Suprapubic skin (tissue), 4 donors: ENCODE results near the gene ATPAF2. TPM values are rescaled to one million over a fixed set of nuclear protein-coding genes. Genes with fewer than 3 reads are reported as not detected.

Experiments
- DNase-seq, 2 donors: peaks; one replicate each; pipeline ENCODE4 v3.0.0-alpha.2; 2019; ENCODE audit warnings: low spot score in 2 of 2
- H3K27ac ChIP-seq: fragments of 200-600 bp; sonication (generic); one replicate; pipeline ENCODE4 v1.5.1; 2019
- H3K27me3 ChIP-seq: fragments of 200-600 bp; sonication (generic); one replicate; pipeline ENCODE4 v1.5.1; 2019
- H3K36me3 ChIP-seq: fragments of 200-600 bp; sonication (generic); one replicate; pipeline ENCODE4 v1.5.1; 2019
- H3K4me1 ChIP-seq: fragments of 200-600 bp; sonication (generic); one replicate; pipeline ENCODE4 v1.5.1; 2019
- H3K4me3 ChIP-seq: fragments of 200-600 bp; sonication (generic); one replicate; pipeline ENCODE4 v1.5.1; 2019; ENCODE audit warnings: mild to moderate bottlenecking
- H3K9me3 ChIP-seq: fragments of 200-600 bp; sonication (generic); one replicate; pipeline ENCODE4 v1.5.1; 2019
- EP300 ChIP-seq: sonication (generic); formaldehyde crosslinking; IDR thresholded peaks from one replicate; pipeline ENCODE4 v1.6.1; 2017; ENCODE audit warnings: antibody characterized with exemption
- POLR2A ChIP-seq, 2 donors: fragments of 450-650 bp; IDR thresholded peaks; one replicate each; pipeline ENCODE4 v1.6.1; 2017; ENCODE audit warnings: antibody characterized with exemption in 2 of 2, mild to moderate bottlenecking in 2 of 2, moderate library complexity in 2 of 2
- POLR2AphosphoS5 ChIP-seq, 3 donors: sonication (generic); formaldehyde crosslinking; IDR thresholded peaks; one replicate each; pipeline ENCODE4 v1.6.1; 2017; ENCODE audit warnings: antibody characterized with exemption in 3 of 3
- WGBS: methylation state at CpG from one replicate; pipeline ENCODE4 v1.1.5; 2018; 5-methylcytosine and 5-hydroxymethylcytosine counted together
- total RNA-seq, 4 donors: library from RNA; depleted of rRNA; stranded (reverse); fragments of >200 nt; gene quantifications; one replicate each; pipeline ENCODE4 v1.1.0, GENCODE V29; 2016
- TF ChIP-seq, protein P1 (sequence below), 2 donors: fragments of 200-600 bp in 1 of 2; fragments of 450-650 bp in 1 of 2; sonication (generic) in 1 of 2; IDR thresholded peaks; one replicate each; pipeline ENCODE4 v1.5.1; 2016 to 2019; ENCODE audit warnings: antibody characterized with exemption in 2 of 2, mild to moderate bottlenecking in 1 of 2, moderate library complexity in 1 of 2

Gene ATPAF2
- total RNA-seq, 4 donors from 2014 or later: 18.2 to 41.6 (median 24.2) TPM

DNA sequence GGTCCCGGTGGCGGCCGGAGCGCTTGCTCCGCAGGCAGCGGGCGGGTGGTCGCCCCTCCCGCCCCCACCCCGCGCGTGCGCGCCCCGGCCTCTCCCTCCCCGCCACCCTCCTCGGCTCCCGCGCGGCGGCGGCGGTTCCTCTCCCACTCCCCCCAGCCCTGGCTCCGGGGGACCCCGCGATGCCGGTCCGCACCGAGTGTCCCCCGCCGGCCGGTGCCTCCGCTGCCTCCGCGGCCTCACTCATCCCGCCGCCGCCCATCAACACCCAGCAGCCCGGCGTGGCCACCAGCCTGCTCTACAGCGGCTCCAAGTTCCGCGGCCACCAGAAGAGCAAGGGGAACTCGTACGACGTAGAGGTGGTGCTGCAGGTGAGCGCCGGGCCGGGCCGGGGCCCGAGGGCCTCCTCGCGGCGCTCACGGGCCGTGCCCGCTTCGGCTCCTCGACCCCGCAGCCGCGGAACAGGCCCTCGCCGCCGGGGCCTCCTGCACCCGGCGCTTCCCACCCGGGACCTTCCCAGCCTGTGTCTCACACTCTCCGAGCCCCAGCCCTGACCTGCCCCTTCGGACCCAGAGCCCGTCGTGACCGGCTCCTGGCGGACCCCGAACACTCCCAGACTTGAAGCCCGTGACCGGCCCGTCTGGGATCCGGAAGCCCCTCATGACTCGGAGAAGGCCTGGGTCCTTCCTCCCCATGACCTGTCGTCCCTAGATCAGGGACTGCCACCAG lies 730 bp upstream of the ATPAF2 start:
- peak overlapping the region; percentile 81 for H3K27ac ChIP-seq
- DNase-seq: peak in 1 of 2 donors; percentile 79
- peaks cover 47% of the 10 kb centered on the region for H3K4me1 ChIP-seq
- H3K27me3 ChIP-seq: no peaks in the 10 kb centered on the region
- no peak for TF ChIP-seq POLR2AphosphoS5 (IDR thresholded peaks at IDR 0.05)
- TF ChIP-seq POLR2A (IDR thresholded peaks at IDR 0.05): no peak
- no peak for TF ChIP-seq EP300
- TF ChIP-seq, protein P1, sequence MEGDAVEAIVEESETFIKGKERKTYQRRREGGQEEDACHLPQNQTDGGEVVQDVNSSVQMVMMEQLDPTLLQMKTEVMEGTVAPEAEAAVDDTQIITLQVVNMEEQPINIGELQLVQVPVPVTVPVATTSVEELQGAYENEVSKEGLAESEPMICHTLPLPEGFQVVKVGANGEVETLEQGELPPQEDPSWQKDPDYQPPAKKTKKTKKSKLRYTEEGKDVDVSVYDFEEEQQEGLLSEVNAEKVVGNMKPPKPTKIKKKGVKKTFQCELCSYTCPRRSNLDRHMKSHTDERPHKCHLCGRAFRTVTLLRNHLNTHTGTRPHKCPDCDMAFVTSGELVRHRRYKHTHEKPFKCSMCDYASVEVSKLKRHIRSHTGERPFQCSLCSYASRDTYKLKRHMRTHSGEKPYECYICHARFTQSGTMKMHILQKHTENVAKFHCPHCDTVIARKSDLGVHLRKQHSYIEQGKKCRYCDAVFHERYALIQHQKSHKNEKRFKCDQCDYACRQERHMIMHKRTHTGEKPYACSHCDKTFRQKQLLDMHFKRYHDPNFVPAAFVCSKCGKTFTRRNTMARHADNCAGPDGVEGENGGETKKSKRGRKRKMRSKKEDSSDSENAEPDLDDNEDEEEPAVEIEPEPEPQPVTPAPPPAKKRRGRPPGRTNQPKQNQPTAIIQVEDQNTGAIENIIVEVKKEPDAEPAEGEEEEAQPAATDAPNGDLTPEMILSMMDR (IDR thresholded peaks at IDR 0.05): no peak
- peaks cover 2% of the 10 kb centered on the region for H3K36me3 ChIP-seq
- H3K4me3 ChIP-seq: peak overlapping the region; percentile 99
- no peaks in the 10 kb centered on the region for H3K9me3 ChIP-seq
- 0% methylated on average over 10 of the region's 81 CpGs for WGBS

DNA sequence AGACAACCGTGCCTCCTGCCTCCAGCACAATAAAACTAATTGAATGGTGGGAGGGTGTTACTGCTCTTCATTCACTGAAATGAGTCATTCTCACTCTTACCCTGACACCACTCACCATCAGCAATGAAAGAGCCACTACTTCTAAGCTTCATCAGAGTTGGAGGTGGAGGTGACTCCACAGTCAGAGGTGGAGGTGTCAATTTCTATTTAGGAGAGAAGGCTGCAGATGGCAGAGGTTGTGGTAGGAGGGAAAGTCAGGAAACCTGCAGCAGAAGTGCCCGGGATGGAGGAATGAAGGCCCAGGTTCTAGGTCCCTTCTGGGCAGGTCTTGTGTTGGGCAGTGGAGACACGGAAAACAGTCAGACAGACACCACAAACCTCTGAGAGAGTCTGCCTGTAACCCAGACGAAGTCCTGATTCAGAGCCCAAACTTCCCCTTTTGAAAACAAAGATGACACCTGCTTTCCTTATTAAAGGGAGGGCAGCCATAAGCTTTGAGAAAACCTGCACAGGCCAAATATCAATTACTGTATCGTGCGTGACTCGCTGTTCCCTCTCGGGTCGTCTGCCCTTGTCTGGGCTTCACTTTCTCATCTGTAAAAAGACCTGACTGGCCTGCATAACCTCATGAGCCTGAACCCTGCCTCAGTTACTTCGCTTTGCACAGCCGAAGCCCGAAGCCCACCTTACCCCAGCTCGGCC lies 668 bp downstream of the ATPAF2 start:
- TF ChIP-seq, protein P1 (IDR thresholded peaks at IDR 0.05): no peak
- TF ChIP-seq POLR2A (IDR thresholded peaks at IDR 0.05) (no peak), EP300 (no peak), POLR2AphosphoS5 (IDR thresholded peaks at IDR 0.05) (no peak)
- 5% methylated on average over 13 of the region's 13 CpGs for WGBS
- H3K9me3 ChIP-seq: no peaks in the 10 kb centered on the region
- H3K4me3 ChIP-seq: peak overlapping the region; percentile 99
- H3K36me3 ChIP-seq: no peaks in the 10 kb centered on the region
- DNase-seq: no peak
- H3K27me3 ChIP-seq: no peaks in the 10 kb centered on the region
- peaks cover 50% of the 10 kb centered on the region for H3K4me1 ChIP-seq
- H3K27ac ChIP-seq: peak overlapping the region; percentile 81

DNA sequence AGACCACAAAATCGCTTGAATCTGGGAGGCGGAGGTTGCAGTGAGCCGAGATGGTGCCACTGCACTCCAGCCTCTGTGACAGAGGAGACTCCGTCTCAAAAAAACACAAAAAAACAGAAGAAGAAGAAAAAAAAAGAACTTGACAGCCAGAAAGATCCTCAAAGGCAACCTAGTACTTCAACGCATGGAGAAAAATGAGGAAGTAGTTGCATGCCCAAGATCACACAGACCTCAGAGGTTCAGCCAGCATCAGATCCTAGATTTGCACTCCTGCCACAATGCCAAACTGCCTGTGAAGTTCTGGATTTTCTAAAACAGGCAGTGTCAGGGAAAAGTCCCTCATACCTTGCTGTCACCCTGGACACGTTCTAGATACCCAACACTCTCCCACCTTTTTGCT lies 1.5 kb downstream of the ATPAF2 start:
- WGBS: 73% methylated on average over 6 of the region's 6 CpGs

DNA sequence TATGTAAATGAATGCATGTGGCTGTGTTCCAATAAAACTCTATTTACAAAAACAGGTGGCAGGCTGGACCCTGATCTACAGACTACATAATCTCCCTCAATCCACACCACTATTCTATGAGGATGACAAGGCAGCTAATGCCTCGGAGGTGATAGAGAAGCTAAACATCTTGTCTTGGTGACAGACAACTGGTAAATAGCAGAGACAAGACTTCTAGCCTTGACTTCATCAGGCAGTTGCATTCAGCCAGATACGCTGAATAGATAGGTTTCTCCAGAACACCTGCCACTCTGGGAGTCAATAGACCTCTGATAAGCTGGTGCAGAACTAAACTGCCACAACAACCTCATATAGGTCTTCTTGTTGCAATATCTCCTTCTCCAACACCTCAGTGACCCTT lies 3.3 kb downstream of the ATPAF2 start:
- TF ChIP-seq POLR2AphosphoS5 (IDR thresholded peaks at IDR 0.05): no peak
- TF ChIP-seq, protein P1 (IDR thresholded peaks at IDR 0.05): no peak
- no peak for TF ChIP-seq EP300
- TF ChIP-seq POLR2A (IDR thresholded peaks at IDR 0.05): no peak
- WGBS: 76% methylated on average over 2 of the region's 2 CpGs
- no peaks in the 10 kb centered on the region for H3K9me3 ChIP-seq
- no peak overlapping the region for H3K4me3 ChIP-seq
- H3K4me1 ChIP-seq: peaks cover 40% of the 10 kb centered on the region
- H3K27ac ChIP-seq: no peak overlapping the region
- H3K36me3 ChIP-seq: no peaks in the 10 kb centered on the region
- DNase-seq: no peak
- H3K27me3 ChIP-seq: no peaks in the 10 kb centered on the region

More for the DNA sequence above, 1.5 kb downstream of the ATPAF2 start:
- H3K9me3 ChIP-seq: no peaks in the 10 kb centered on the region
- DNase-seq: no peak
- no peaks in the 10 kb centered on the region for H3K36me3 ChIP-seq
- H3K4me3 ChIP-seq: no peak overlapping the region
- H3K27ac ChIP-seq: no peak overlapping the region
- no peaks in the 10 kb centered on the region for H3K27me3 ChIP-seq
- TF ChIP-seq POLR2A (IDR thresholded peaks at IDR 0.05) (no peak), EP300 (no peak), POLR2AphosphoS5 (IDR thresholded peaks at IDR 0.05) (no peak)
- TF ChIP-seq, protein P1 (IDR thresholded peaks at IDR 0.05): no peak
- H3K4me1 ChIP-seq: peaks cover 50% of the 10 kb centered on the region

DNA sequence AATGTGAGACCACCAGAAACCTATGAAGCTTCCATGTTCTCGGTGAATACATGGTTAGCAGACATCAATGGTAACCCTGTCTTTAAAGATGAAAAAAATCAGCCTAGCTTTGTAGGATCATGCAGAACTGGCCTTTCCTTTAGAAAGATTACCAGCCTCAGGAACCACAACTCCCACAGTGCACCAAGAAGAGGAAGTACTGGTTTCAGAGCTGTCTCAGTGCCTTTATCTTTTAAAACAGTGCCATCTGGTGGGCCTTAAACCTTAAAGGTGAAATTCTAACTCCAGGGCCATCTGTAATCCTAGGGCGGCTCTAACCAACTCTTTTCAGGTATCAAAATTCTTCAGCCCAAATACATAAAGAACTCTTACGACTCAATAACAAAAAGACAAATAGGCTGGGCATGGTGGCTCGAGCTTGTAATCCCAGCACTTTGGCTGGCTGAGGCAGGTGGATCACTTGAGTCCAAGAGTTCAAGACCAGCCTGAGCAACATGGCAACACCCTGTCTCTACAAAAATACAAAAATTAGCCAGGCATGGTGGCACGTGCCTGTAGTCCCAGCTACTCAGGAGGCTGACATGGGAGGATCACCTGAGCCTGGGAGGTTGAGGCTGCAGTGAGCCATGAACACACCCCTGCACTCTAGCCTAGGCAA lies 5.4 kb downstream of the ATPAF2 start:
- no peak for DNase-seq
- Histone ChIP-seq H3K27ac (no peak overlapping the region), H3K36me3 (no peaks in the 10 kb centered on the region), H3K4me3 (no peak overlapping the region), H3K4me1 (peaks cover 37% of the 10 kb centered on the region), H3K9me3 (no peaks in the 10 kb centered on the region), H3K27me3 (no peaks in the 10 kb centered on the region)
- no peak for TF ChIP-seq EP300
- TF ChIP-seq, protein P1 (IDR thresholded peaks at IDR 0.05): peak; percentile 42 to 67
- WGBS: 23% methylated on average over 5 of the region's 5 CpGs
